Epithelial cell of proximal tubule (primary cell): ENCODE data around the gene SLC4A4. TPM values are rescaled to one million over a fixed set of nuclear protein-coding genes. Genes with fewer than 3 reads are reported as not detected.

Experiments used
- DNase-seq: peaks from one replicate; pipeline ENCODE4 v3.0.0-alpha.2; 2011; ENCODE audit warnings: low read depth
- H3K4me3 ChIP-seq: 2 replicates; pipeline ENCODE4 v1.5.1; 2011; ENCODE audit warnings: low read depth, mild to moderate bottlenecking, low read length
- total RNA-seq: library from RNA; depleted of rRNA; stranded (reverse); fragments of >200 nt; gene quantifications from 2 replicates; pipeline ENCODE4 v1.2.3, GENCODE V29; 2015
- TF ChIP-seq, protein P1 (sequence below): conservative IDR thresholded peaks from 2 replicates; pipeline ENCODE4 v1.5.1; 2012; ENCODE audit warnings: low read depth, mild to moderate bottlenecking, low read length

The SLC4A4 gene
- total RNA-seq, 1 donor from 2014 or later = 5.6 TPM

DNA sequence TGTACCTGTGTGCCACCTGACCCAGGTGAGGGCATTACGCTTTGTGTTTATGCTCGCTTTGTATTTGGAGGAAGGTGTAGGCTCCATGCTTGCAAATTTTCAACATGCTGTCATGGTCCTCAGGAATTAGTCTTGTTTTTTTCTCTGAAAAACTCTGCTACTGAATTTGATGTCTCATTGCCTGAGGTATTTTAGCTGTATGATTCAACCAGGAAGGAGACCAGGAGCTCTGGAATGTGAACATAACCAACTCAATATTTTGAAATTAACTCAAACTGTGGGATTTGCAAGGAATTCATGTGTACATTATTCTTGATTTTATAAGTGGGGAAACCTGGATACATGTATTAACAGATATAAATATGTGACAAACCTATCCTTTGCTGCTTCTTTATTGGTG, 134.1 kb downstream of the SLC4A4 start:
- DNase-seq = peak; percentile 40
- H3K4me3 ChIP-seq = no peak overlapping the region
- TF ChIP-seq, protein P1, sequence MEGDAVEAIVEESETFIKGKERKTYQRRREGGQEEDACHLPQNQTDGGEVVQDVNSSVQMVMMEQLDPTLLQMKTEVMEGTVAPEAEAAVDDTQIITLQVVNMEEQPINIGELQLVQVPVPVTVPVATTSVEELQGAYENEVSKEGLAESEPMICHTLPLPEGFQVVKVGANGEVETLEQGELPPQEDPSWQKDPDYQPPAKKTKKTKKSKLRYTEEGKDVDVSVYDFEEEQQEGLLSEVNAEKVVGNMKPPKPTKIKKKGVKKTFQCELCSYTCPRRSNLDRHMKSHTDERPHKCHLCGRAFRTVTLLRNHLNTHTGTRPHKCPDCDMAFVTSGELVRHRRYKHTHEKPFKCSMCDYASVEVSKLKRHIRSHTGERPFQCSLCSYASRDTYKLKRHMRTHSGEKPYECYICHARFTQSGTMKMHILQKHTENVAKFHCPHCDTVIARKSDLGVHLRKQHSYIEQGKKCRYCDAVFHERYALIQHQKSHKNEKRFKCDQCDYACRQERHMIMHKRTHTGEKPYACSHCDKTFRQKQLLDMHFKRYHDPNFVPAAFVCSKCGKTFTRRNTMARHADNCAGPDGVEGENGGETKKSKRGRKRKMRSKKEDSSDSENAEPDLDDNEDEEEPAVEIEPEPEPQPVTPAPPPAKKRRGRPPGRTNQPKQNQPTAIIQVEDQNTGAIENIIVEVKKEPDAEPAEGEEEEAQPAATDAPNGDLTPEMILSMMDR = no peak

DNA sequence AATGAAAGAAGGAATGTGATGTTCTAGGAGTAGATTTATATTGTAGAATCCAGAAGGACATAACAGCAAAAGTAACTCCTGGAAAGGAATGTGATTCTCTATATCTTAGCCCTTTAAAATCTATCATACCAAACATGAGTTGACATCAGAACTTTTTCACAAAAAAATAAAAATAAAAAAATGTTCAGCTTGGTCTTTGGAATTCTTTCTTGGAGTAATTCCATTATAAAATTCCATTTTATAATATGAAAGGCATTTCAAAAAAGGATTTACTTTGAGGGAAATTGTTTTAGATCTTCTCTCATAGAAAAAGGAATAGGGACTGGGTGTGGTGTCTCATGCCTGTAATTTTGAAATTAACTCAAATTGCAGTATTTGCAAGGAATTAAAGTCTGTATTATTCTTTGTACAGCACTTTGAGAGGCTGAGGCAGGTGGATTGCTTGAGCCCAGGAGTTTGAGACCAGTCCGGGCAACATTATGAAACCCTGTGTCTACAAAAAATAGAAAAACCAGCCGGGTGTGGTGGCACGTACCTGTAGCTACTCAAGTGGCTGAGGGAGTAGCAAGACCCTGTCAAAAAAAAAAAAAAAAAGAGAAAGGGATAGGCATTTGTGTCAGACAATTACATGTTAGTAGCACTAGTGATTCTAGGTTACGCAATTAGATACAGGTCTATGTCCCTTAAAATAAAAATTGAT, 134.9 kb downstream of the SLC4A4 start:
- no peak for DNase-seq

DNA sequence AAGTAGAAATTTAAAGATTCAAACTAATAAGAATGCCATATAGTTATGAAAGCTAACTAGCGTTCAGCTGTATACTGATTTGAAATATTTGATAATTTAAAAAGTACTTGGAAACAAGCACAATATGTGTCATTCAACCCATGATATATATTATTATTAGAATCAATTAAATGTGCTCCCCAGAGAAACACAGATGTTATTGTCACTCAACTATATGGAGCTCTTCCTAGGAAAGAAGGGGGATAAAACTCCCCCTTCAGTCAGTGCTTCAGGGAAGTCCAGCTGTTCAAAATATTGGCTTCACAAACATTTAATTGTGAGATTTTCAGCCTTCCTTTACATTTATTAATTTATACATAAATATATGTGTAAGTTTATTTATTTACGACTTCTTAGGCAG, 135.9 kb downstream of the SLC4A4 start:
- TF ChIP-seq, protein P1 = no peak

More for the DNA sequence above, 134.9 kb downstream of the SLC4A4 start:
- no peak overlapping the region for H3K4me3 ChIP-seq
- TF ChIP-seq, protein P1 = no peak

DNA sequence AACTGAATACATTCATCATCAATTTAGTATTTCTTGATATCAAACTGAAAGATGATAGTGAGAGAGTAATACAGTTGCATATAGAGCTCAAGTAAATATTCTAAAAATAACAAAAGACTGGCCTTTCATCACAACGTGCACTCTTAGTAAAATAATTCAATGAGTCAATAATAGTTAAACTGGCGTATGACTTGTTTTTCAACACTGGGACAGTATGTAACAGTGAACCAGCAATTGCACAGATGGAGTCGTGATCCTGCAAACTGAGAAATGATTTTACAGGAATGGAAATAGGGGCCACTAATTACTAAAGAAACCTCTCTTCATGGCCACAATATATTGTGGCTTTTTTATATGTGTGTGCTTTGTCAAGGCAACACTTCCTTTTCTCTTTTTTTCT, 137.4 kb downstream of the SLC4A4 start:
- TF ChIP-seq, protein P1 = no peak
- no peak for DNase-seq
- H3K4me3 ChIP-seq = no peak overlapping the region

More for the DNA sequence above, 135.9 kb downstream of the SLC4A4 start:
- no peak for DNase-seq
- H3K4me3 ChIP-seq = no peak overlapping the region

DNA sequence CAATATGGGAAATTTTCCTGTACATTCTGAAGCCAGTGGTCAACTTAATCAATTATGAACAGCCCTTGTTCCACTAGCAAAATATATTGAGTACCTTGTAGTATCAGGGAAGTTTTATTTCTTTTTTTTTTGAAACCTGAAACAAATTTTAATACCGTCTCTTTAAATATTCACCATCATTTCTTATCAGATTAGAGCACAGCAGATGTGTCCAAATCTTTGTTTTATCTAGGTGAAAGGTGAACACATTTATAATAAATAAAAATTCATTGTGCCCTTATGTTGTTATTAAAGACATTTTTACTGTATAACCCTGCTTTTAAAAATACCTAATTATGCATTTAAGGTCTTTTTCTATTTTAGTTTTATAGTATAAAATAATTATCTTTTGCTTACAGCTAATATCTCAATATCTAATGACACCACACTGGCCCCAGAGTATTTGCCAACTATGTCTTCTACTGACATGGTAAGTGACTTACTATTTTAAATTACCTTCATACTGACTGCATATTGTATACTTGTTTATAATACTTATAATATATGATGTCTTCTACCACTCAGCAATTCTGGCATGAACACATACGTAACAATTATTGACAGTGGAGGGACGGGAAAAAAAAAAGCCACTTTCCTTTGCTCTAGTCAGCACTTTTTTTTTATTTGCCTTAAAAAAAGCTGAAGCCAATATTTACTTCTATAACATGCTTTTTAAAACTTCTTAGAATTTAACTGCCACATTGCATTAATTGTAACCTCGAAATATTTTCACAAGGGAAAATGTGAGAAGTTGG, 147.9 kb downstream of the SLC4A4 start:
- DNase-seq = no peak
- TF ChIP-seq, protein P1 = no peak
- H3K4me3 ChIP-seq = no peak overlapping the region

DNA sequence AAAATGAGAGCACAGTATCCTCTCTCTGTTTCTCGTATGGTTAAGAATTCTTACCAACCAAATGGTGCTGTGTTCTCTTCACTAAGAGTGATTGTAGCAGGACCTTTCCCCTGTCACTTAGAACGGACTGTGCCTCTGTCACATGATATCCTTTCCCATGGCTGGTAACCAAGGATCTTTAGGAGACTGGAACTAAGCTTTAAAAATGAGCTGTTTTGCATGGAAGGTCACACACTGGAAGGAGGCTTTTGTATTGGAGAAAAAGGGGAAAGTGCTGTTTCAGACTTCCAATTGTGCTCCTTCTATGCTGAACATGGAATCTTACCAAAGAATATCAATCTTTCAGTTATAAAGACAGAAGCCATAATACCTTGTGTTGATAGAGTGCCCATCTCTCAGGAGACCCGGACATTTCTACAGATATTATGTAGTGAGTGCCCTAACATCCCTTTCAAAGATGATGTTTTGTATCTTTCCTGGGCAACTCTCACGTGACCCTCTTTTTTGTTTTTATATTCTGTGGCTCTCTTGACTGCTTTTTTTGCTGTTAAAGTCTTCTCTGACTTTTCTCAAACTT, 148.6 kb downstream of the SLC4A4 start:
- no peak overlapping the region for H3K4me3 ChIP-seq
- no peak for DNase-seq
- TF ChIP-seq, protein P1 = no peak
